ENCODE results near the gene UBC. TPM values are rescaled to one million over a fixed set of nuclear protein-coding genes. Genes with fewer than 3 reads are reported as not detected.
"Not testable (repeated sequence)": the region's sequence is repeated elsewhere in the genome, so short reads cannot be mapped to it uniquely, and the experiment has no call there.

Gene UBC
- total RNA-seq, 1 donor from 2014 or later: 2,671 TPM

- no peaks in the 10 kb centered on the region for H3K36me3 ChIP-seq
- intact Hi-C loops (cut with DNase I): no loop called here
- H3K27me3 ChIP-seq: no peaks in the 10 kb centered on the region
- H3K9me3 ChIP-seq: no peaks in the 10 kb centered on the region
- H3K27ac ChIP-seq: peak overlapping the region; percentile 97
- DNase-seq (ENCODE audit: extremely low spot score in 2 of 2): no peak
- TF ChIP-seq, protein P1, sequence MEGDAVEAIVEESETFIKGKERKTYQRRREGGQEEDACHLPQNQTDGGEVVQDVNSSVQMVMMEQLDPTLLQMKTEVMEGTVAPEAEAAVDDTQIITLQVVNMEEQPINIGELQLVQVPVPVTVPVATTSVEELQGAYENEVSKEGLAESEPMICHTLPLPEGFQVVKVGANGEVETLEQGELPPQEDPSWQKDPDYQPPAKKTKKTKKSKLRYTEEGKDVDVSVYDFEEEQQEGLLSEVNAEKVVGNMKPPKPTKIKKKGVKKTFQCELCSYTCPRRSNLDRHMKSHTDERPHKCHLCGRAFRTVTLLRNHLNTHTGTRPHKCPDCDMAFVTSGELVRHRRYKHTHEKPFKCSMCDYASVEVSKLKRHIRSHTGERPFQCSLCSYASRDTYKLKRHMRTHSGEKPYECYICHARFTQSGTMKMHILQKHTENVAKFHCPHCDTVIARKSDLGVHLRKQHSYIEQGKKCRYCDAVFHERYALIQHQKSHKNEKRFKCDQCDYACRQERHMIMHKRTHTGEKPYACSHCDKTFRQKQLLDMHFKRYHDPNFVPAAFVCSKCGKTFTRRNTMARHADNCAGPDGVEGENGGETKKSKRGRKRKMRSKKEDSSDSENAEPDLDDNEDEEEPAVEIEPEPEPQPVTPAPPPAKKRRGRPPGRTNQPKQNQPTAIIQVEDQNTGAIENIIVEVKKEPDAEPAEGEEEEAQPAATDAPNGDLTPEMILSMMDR (IDR thresholded peaks at IDR 0.05): no peak
- TF ChIP-seq POLR2A (IDR thresholded peaks at IDR 0.05): no peak
- TF ChIP-seq POLR2AphosphoS5 (IDR thresholded peaks at IDR 0.05; ENCODE audit: insufficient read depth in 1 of 2, low read depth in 1 of 2): no peak
- H3K4me3 ChIP-seq: no peak overlapping the region
- H3K4me1 ChIP-seq: peaks cover 22% of the 10 kb centered on the region
Measured at GRCh38 chr12:124938108-124938507, 23.7 kb upstream of the UBC start.

DNA sequence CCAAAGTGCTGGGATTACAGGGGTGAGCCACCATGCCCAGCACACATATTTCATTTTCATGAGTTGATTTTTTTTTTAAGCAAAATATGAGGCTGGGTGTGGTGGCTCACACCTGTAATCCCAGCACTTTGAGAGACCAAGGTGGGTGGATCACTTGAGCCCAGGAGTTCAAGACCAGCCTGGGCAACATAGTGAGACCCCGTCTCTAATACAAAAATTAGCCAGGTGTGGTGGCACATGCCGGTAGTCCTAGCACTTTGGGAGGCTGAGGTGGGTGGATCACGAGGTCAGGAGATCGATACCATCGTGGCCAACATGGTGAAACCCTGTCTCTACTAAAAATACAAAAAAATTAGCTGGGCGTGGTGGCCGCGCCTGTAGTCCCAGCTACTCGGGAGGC, 17.1 kb upstream of the UBC start:
- intact Hi-C loops (cut with DNase I): not testable (repeated sequence)

GRCh38 chr12:124930586-124930985, 16.1 kb upstream of the UBC start:
- no peak overlapping the region for H3K4me3 ChIP-seq
- no peak for TF ChIP-seq POLR2AphosphoS5 (IDR thresholded peaks at IDR 0.05; ENCODE audit: insufficient read depth in 1 of 2, low read depth in 1 of 2)
- H3K27me3 ChIP-seq: no peaks in the 10 kb centered on the region

More for the DNA sequence above, 17.1 kb upstream of the UBC start:
- H3K36me3 ChIP-seq; H3K4me3 ChIP-seq; DNase-seq (ENCODE audit: extremely low spot score in 2 of 2); H3K27me3 ChIP-seq; H3K9me3 ChIP-seq; H3K27ac ChIP-seq: not testable (repeated sequence)
- H3K4me1 ChIP-seq: peaks cover 14% of the 10 kb centered on the region

DNA sequence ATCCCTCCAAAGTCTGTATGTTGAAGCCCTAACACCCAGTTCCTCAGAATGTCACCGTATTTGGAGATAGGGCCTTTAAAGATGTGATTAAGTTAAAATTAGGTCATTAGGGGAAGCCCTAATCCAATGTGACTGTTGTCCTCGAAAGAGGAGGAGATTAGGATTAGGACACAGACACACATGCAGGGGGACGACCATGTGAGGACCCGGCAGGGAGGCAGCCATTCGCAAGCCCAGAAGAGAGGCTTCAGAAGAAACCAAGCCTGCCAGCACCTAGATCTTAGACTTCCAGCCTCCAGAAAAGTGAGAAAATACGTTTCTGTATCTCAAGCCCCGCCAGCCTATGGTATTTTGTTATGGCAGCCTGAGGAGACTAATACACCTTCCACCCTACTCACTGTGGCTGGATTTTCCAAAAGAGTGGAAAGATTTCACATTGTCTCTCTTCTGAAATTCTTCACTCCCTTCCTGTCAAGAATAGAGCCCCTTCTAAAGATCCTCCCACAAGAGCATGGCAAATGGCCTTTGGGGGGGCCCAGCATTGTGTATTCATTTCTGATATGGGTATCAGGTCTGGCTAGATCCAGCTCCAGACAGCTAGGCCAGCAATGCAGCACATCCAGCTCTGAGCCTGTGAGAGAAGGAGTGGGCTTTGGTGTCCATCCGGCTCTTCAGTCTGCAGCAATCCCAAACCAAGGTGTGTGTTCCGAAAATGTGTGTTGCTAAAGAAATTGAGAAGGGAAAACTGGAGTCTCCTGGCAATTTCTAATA, 15.4 kb upstream of the UBC start:
- TF ChIP-seq, protein P1 (IDR thresholded peaks at IDR 0.05): no peak
- no peak for TF ChIP-seq POLR2AphosphoS5 (IDR thresholded peaks at IDR 0.05; ENCODE audit: insufficient read depth in 1 of 2, low read depth in 1 of 2)
- TF ChIP-seq POLR2A (IDR thresholded peaks at IDR 0.05): no peak
- no peak for DNase-seq (ENCODE audit: extremely low spot score in 2 of 2)
- H3K27ac ChIP-seq: peak overlapping the region; percentile 99
- peaks cover 14% of the 10 kb centered on the region for H3K4me1 ChIP-seq
- H3K27me3 ChIP-seq: no peaks in the 10 kb centered on the region
- intact Hi-C loops (cut with DNase I): no loop called here
- no peak overlapping the region for H3K4me3 ChIP-seq
- H3K9me3 ChIP-seq: no peaks in the 10 kb centered on the region
- H3K36me3 ChIP-seq: no peaks in the 10 kb centered on the region

More at GRCh38 chr12:124930586-124930985, 16.1 kb upstream of the UBC start:
- intact Hi-C loops (cut with DNase I): no loop called here
- DNase-seq (ENCODE audit: extremely low spot score in 2 of 2): no peak
- Histone ChIP-seq H3K4me1 (peaks cover 14% of the 10 kb centered on the region), H3K9me3 (no peaks in the 10 kb centered on the region), H3K36me3 (no peaks in the 10 kb centered on the region), H3K27ac (no peak overlapping the region)

GRCh38 chr12:124928912-124929530, 14.6 kb upstream of the UBC start:
- H3K27me3 ChIP-seq: no peaks in the 10 kb centered on the region
- DNase-seq (ENCODE audit: extremely low spot score in 2 of 2): peak in 1 of 2 donors; percentile 89
- TF ChIP-seq, protein P1 (IDR thresholded peaks at IDR 0.05): no peak
- TF ChIP-seq POLR2A (IDR thresholded peaks at IDR 0.05) (no peak), POLR2AphosphoS5 (IDR thresholded peaks at IDR 0.05; ENCODE audit: insufficient read depth in 1 of 2, low read depth in 1 of 2) (no peak)
- intact Hi-C loops (cut with DNase I): no loop called here
- H3K4me1 ChIP-seq: peaks cover 14% of the 10 kb centered on the region
- H3K27ac ChIP-seq: peak overlapping the region; percentile 99
- no peaks in the 10 kb centered on the region for H3K9me3 ChIP-seq
- no peak overlapping the region for H3K4me3 ChIP-seq
- no peaks in the 10 kb centered on the region for H3K36me3 ChIP-seq

Measured in vagina (tissue), 2 donors.